Measurements from ENCODE around the gene LTBP2. TPM values are rescaled to one million over a fixed set of nuclear protein-coding genes. Genes with fewer than 3 reads are reported as not detected.

LTBP2 gene
- total RNA-seq, 2 donors from 2014 or later, result 0.49 TPM; not detected in 1

- ATAC-seq (no peak), DNase-seq (ENCODE audit: low spot score in 2 of 2) (no peak)
- Mint-ChIP-seq H3K27ac (peak overlapping the region in 1 of 2 donors; percentile 18), H3K36me3 (no peaks in the 10 kb centered on the region), H3K9me3 (no peaks in the 10 kb centered on the region)
Observed at GRCh38 chr14:74586681-74587362, 25.2 kb downstream of the LTBP2 start.

DNA sequence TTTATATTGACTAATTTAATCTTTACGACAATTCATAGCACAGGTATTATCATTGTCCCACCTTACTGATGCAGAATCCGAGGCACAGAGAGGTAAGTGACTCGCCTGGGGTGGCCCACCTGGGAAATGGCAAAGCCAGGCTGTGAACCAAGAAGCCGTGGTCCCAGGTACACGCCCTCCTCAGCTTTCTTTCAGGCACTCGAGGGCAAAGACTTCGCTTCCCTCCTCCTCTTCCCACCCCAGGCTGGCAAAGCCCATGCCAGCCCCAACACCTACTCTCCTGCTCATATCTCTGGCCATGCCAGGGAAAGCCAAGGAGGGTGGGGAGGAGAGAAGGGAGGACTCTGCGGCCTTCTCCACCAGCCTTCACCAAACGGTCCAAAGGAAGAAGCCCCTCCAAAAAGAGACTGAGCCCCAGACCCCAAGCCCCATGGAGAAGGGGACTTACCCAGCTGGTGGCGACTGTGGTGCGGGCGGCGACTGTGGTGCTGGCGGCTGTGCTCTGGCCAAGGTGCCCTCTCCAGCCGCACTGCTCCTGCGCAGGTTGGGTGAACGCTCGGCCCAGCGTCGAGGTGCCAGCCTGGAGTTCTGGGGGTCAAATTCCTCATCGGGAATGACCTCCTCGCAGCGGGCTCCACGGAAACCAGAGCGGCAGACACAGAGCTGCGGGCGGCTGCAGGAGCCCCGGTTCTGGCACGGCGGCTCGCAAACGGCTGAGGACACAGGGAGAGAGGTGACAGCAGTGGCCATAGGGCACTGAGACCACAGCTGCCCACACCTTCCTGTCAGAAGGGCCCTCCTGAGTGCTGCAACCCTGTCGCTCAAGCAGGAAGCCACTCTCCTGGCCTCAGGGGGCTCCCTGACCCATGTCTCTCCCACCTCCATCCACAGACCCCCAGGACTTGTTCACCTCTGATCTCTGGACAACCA lies 26.4 kb downstream of the LTBP2 start:
- no peaks in the 10 kb centered on the region for H3K9me3 Mint-ChIP-seq
- H3K36me3 Mint-ChIP-seq, result no peaks in the 10 kb centered on the region
- no peak overlapping the region for H3K27ac Mint-ChIP-seq
- ATAC-seq (no peak), DNase-seq (ENCODE audit: low spot score in 2 of 2) (no peak)

GRCh38 chr14:74584951-74585350 lies 27.1 kb downstream of the LTBP2 start:
- no peaks in the 10 kb centered on the region for H3K36me3 Mint-ChIP-seq
- no peak for ATAC-seq
- peaks cover 0 to 4% of the 10 kb centered on the region in 2 donors for H3K9me3 Mint-ChIP-seq
- H3K27ac Mint-ChIP-seq, result no peak overlapping the region
- no peak for DNase-seq (ENCODE audit: low spot score in 2 of 2)

- H3K9me3 Mint-ChIP-seq, result peaks cover 0 to 4% of the 10 kb centered on the region in 2 donors
- peak in 1 of 2 donors; percentile 45 for DNase-seq (ENCODE audit: low spot score in 2 of 2)
- H3K36me3 Mint-ChIP-seq, result no peaks in the 10 kb centered on the region
- peak; percentile 30 to 80 for ATAC-seq
- no peak overlapping the region for H3K27ac Mint-ChIP-seq
Observed at GRCh38 chr14:74583689-74584434, 28.2 kb downstream of the LTBP2 start.

DNA sequence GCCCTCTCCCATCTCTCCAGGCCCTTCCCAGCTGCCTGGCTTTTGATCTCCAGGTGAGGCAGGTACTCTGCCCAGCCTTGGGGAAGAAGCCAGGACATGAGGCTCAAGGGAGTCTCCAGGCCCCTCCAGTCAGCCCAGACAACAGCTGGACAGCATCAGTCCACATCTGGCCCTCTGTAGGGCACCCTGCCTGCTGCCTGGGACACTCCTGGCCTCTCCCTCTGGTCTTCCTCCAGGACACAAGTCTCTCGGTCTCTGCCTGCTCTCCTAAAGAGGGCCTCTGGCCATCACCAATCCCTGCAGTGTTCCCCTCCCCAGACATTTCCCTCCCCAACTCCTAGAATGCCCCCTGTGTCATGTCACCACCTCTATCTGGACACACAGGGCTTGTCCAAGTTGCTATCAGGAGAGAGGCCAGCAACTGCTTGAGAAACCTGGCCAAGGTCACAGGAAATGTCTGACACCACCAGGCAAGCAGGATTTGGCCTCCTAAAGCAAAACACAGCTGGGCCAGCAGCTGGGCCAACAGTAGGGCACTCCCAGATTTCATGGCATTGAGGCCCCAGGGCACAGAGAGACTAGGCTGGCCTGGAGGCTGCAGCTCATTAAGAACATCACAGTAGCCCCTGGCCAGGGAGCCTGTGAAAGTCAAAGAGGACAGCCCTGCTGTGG lies 29.0 kb downstream of the LTBP2 start:
- DNase-seq (ENCODE audit: low spot score in 2 of 2) (no peak), ATAC-seq (no peak)
- peaks cover 0 to 4% of the 10 kb centered on the region in 2 donors for H3K9me3 Mint-ChIP-seq
- no peaks in the 10 kb centered on the region for H3K36me3 Mint-ChIP-seq
- H3K27ac Mint-ChIP-seq, result no peak overlapping the region

DNA sequence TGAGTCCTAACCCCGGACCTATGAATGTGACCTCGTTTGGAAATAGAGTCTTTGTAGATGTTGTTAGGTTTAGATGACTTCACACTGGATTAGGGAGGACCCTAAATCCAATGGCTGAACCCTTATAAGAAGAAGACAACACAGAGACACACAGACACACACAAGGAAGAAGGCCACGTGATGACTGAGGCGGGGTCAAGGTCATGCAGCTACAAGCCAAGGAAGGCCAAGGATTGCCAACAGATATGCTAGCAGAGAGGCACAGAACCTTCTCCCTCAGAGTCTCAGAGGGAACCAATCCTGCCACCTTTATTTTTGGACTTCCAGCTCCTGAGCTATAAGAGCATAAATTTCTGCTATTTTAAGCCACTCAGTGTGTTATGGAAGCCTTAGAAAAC lies 31.8 kb downstream of the LTBP2 start:
- ATAC-seq, result no peak
- Mint-ChIP-seq H3K36me3 (no peaks in the 10 kb centered on the region), H3K27ac (peak overlapping the region; percentile 78 to 81), H3K9me3 (peaks cover 0 to 4% of the 10 kb centered on the region in 2 donors)
- no peak for DNase-seq (ENCODE audit: low spot score in 2 of 2)

DNA sequence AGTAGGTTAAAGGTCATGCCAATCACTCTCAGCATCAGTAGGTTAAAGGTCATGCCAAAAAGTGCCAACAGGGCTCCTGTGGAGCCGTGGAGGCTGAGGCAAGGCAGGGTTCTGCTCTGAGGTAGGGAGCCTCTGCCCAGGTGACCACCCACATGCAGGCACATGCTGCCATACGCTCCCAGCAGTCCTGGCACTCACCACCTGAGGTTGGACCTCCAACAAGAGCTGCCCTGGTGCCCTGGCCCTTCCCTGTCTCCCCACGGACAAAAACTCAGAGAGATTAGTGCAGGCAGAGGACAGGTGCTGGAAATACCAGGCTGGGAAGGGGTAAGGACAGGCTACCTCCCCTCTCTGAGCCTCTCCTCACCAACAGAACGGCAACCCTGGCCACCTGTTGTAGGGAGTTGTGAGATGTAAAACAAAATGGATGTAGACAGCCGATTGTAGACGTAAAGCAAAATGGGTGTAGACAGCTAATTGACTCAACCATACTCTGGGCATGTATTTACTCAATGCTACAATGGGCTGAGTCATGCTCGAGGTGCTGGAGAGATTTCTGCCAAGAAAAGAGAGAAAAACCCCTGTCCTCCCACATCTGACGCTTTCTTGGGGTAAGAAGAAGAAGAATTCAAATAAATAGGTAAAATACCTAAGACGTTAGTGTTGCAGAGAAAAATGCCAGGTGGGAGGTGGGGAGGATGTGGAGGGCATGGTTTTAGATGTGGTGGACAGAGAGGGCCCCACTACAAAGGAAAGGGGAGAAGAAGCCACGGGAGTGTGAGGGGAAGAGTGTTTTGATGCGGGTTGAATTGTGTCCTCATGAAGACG lies 32.4 kb downstream of the LTBP2 start:
- ATAC-seq (peak; percentile 84 to 90), DNase-seq (ENCODE audit: low spot score in 2 of 2) (peak; percentile 60 to 64)
- Mint-ChIP-seq H3K36me3 (no peaks in the 10 kb centered on the region), H3K9me3 (peaks cover 0 to 4% of the 10 kb centered on the region in 2 donors), H3K27ac (peak overlapping the region; percentile 78 to 81)

DNA sequence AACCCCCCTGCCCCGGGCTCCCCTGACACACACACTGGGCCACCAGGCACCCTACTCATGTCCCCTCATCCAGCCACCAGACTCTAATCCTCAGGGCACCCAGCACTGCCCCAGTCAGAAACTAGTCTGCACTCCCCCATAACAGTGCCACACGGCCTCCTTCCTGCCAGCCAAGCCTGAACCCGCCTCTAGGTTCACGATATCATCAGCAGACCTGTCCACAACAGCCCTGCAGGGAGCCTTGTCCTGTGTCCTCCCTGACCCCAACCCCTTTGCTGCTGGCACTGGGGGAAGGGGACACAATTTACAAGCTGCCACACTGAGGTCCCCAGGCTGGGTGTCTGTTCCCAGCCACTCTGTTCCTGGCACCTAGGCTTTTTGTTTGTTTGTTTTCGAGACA lies 33.6 kb downstream of the LTBP2 start:
- ATAC-seq (no peak), DNase-seq (ENCODE audit: low spot score in 2 of 2) (no peak)
- Mint-ChIP-seq H3K27ac (peak overlapping the region in 1 of 2 donors; percentile 78), H3K36me3 (no peaks in the 10 kb centered on the region), H3K9me3 (peaks cover 0 to 4% of the 10 kb centered on the region in 2 donors)

DNA sequence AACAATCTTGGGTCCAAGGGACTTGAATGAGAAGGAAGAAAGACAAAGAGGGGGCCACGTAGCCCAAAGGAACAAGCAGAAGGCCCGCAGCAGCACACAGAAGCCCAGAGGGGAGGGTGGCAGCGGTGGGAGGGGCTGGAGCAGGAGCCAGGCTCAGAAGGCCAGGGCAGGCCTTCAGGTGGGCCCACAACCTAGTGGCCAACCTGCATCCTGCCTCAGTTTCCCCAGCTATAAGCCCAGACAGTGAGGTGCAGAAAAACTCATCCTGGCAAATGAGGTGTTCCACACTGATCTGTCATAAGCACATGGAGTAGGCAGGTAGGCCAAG lies 34.1 kb downstream of the LTBP2 start:
- Mint-ChIP-seq H3K36me3 (no peaks in the 10 kb centered on the region), H3K9me3 (peaks cover 0 to 4% of the 10 kb centered on the region in 2 donors), H3K27ac (no peak overlapping the region)
- DNase-seq (ENCODE audit: low spot score in 2 of 2) (no peak), ATAC-seq (no peak)

GRCh38 chr14:74577247-74577947 lies 34.6 kb downstream of the LTBP2 start:
- ATAC-seq (no peak), DNase-seq (ENCODE audit: low spot score in 2 of 2) (no peak)
- no peaks in the 10 kb centered on the region for H3K36me3 Mint-ChIP-seq
- H3K9me3 Mint-ChIP-seq, result peaks cover 0 to 4% of the 10 kb centered on the region in 2 donors
- no peak overlapping the region for H3K27ac Mint-ChIP-seq

DNA sequence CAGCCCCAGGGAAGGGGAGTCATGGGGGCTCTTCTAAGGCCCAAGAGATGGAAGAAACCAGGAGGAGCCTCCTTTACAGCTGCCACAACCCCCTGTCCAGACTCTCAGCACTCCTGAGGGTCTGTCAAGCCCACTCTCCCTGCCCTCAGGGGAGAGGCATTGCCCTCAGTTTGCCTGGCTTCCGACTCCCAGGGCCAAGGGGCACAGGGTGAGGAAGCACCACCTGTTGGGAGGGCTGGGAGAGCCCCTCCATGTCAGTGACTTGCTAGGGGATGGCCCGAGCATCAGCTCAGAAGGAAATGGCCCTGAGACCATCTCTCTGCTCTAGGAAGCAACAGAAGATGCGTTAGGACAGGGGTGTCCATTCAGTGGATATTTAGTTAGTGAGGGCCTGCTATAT lies 36.1 kb downstream of the LTBP2 start:
- Mint-ChIP-seq H3K9me3 (peaks cover 0 to 4% of the 10 kb centered on the region in 2 donors), H3K36me3 (no peaks in the 10 kb centered on the region), H3K27ac (no peak overlapping the region)
- DNase-seq (ENCODE audit: low spot score in 2 of 2), result no peak
- no peak for ATAC-seq

- peaks cover 0 to 4% of the 10 kb centered on the region in 2 donors for H3K9me3 Mint-ChIP-seq
- no peak overlapping the region for H3K27ac Mint-ChIP-seq
- DNase-seq (ENCODE audit: low spot score in 2 of 2) (no peak), ATAC-seq (no peak)
- no peaks in the 10 kb centered on the region for H3K36me3 Mint-ChIP-seq
Observed at GRCh38 chr14:74575507-74575906, 36.5 kb downstream of the LTBP2 start.

GRCh38 chr14:74574706-74575105 lies 37.3 kb downstream of the LTBP2 start:
- DNase-seq (ENCODE audit: low spot score in 2 of 2), result no peak
- Mint-ChIP-seq H3K36me3 (no peaks in the 10 kb centered on the region), H3K27ac (no peak overlapping the region), H3K9me3 (no peaks in the 10 kb centered on the region)
- ATAC-seq, result no peak

DNA sequence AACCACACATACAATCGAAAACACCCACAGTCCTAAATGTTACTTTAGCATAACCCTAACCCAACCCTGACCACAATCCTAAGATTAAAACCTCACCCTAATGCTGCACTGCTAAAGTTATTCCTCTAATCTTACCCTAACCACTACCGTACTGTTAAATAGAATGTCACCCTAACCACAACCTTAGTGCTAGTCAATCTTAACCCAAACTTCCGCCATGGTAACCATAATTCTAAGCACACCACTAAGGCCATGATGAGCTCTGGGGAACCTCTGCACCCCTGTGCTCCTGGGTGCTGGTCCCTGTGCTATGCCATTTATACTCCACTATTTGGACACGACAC lies 38.0 kb downstream of the LTBP2 start:
- Mint-ChIP-seq H3K27ac (no peak overlapping the region), H3K9me3 (no peaks in the 10 kb centered on the region), H3K36me3 (no peaks in the 10 kb centered on the region)
- DNase-seq (ENCODE audit: low spot score in 2 of 2), result no peak
- peak; percentile 49 to 56 for ATAC-seq

DNA sequence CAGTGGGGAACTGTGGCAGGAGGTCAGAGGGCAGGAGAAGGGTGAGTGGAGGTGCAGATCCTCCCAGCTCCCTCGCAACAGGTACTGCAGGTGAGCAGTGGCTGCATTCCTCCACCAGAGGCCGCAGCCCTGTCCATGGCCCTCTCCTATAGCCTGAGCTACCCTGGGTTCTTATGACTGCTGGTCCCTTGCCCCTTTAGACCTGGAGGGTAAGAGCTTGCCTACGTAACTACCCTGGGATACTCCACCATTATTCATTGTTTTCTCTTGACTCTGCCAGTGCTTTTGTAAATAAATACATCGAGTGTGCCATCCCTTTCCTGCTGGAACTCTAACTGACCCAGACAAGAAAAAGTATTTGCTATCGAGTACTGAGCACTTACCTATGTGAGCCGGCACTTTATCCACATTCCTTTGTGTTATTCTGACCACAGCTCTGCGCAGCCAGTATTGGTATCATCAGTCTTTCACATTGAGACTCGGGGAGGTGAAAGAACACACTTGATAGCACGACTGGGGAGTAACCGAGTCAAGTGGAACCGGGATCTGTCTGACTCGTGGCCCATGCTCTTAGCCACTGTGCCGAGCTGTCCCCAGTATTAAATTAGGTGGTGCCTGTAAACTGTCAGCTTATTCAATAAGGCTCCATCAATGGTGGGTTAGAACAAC lies 38.5 kb downstream of the LTBP2 start:
- DNase-seq (ENCODE audit: low spot score in 2 of 2) (no peak), ATAC-seq (peak in 1 of 2 donors; percentile 22)
- H3K36me3 Mint-ChIP-seq, result no peaks in the 10 kb centered on the region
- no peak overlapping the region for H3K27ac Mint-ChIP-seq
- no peaks in the 10 kb centered on the region for H3K9me3 Mint-ChIP-seq

Measured in activated naive CD4-positive, alpha-beta T cell treated with anti-CD3 and anti-CD28 coated beads, Interleukin-2, amount 50 U/mL, for 72 hours (primary cell).